Activated CD4-positive, alpha-beta T cell treated with anti-CD3 and anti-CD28 coated beads, Interleukin-2, amount 50 U/mL, for 48 hours (primary cell): ENCODE measurements around the gene TKT.

Source experiments
- DNase-seq, 2 experiments: peaks; one replicate each; pipeline ENCODE4 v3.0.0-alpha.2; 2020

The TKT gene

GRCh38 chr3:53195066-53195450 lies 60.8 kb downstream of the TKT start:
- DNase-seq, result no peak

GRCh38 chr3:53194210-53195065 lies 61.4 kb downstream of the TKT start:
- DNase-seq, result no peak

- DNase-seq, result no peak
Observed at GRCh38 chr3:53193466-53194209, 62.2 kb downstream of the TKT start.

- no peak for DNase-seq
Observed at GRCh38 chr3:53192608-53193007, 63.2 kb downstream of the TKT start.

- DNase-seq, result no peak
Observed at GRCh38 chr3:53191836-53192480, 63.9 kb downstream of the TKT start.

GRCh38 chr3:53190659-53191058 lies 65.2 kb downstream of the TKT start:
- no peak for DNase-seq

- no peak for DNase-seq
Observed at GRCh38 chr3:53189276-53189675, 66.5 kb downstream of the TKT start.

- DNase-seq, result no peak
Observed at GRCh38 chr3:53188720-53189119, 67.1 kb downstream of the TKT start.

GRCh38 chr3:53188136-53188685 lies 67.6 kb downstream of the TKT start:
- DNase-seq, result no peak

- DNase-seq, result no peak
Observed at GRCh38 chr3:53187430-53187829, 68.4 kb downstream of the TKT start.

GRCh38 chr3:53186726-53187125 lies 69.1 kb downstream of the TKT start:
- no peak for DNase-seq

- no peak for DNase-seq
Observed at GRCh38 chr3:53185761-53186465, 69.9 kb downstream of the TKT start.

GRCh38 chr3:53184701-53185100 lies 71.1 kb downstream of the TKT start:
- DNase-seq, result no peak

GRCh38 chr3:53183514-53183913 lies 72.3 kb downstream of the TKT start:
- no peak for DNase-seq

- DNase-seq, result no peak
Observed at GRCh38 chr3:53182764-53183355, 73.0 kb downstream of the TKT start.

- no peak for DNase-seq
Observed at GRCh38 chr3:53181528-53181927, 74.3 kb downstream of the TKT start.

GRCh38 chr3:53181024-53181371 lies 74.8 kb downstream of the TKT start:
- no peak for DNase-seq

- no peak for DNase-seq
Observed at GRCh38 chr3:53180305-53181023, 75.4 kb downstream of the TKT start.

GRCh38 chr3:53179580-53179979 lies 76.2 kb downstream of the TKT start:
- no peak for DNase-seq

GRCh38 chr3:53178246-53178645 lies 77.6 kb downstream of the TKT start:
- DNase-seq, result no peak

- no peak for DNase-seq
Observed at GRCh38 chr3:53175613-53176540, 79.9 kb downstream of the TKT start.
